Spleen (tissue), 11 donors: ENCODE results near the gene DDX50. TPM values are rescaled to one million over a fixed set of nuclear protein-coding genes. Genes with fewer than 3 reads are reported as not detected.

Experiments used
- DNase-seq: peaks from one replicate; pipeline ENCODE4 v3.0.0-alpha.2; 2020
- H3K27ac ChIP-seq, 8 donors: fragments of 200-600 bp; sonication (generic) in 7 of 8; 1 replicate in 4 of 8; 2 replicates in 4 of 8; pipeline versions ENCODE4 v1.5.0 to v1.8.0; 2016 to 2021; ENCODE audit warnings: inconsistent platforms in 4 of 8, mild to moderate bottlenecking in 4 of 8, moderate library complexity in 1 of 8
- H3K27me3 ChIP-seq, 7 donors: fragments of 200-600 bp; sonication (generic) in 6 of 7; replicated peaks in 1 of 7; 1 replicate in 4 of 7; 2 replicates in 3 of 7; pipeline versions ENCODE4 v1.5.0 to v1.8.0; 2016 to 2021; ENCODE audit warnings: inconsistent platforms in 3 of 7, mild to moderate bottlenecking in 1 of 7
- H3K36me3 ChIP-seq, 6 donors: fragments of 200-600 bp; sonication (generic) in 5 of 6; 1 replicate in 4 of 6; 2 replicates in 2 of 6; pipeline versions ENCODE4 v1.5.0 to v1.8.0; 2016 to 2021; ENCODE audit warnings: inconsistent platforms in 2 of 6
- H3K4me1 ChIP-seq, 6 donors: fragments of 200-600 bp; sonication (generic) in 5 of 6; 1 replicate in 3 of 6; 2 replicates in 3 of 6; pipeline versions ENCODE4 v1.5.0 to v1.8.0; 2016 to 2021; ENCODE audit warnings: inconsistent platforms in 3 of 6
- H3K4me3 ChIP-seq, 8 donors: fragments of 200-600 bp; sonication (generic) in 7 of 8; 1 replicate in 4 of 8; 2 replicates in 4 of 8; pipeline versions ENCODE4 v1.5.0 to v1.8.0; 2016 to 2021; ENCODE audit warnings: inconsistent platforms in 4 of 8, mild to moderate bottlenecking in 4 of 8, moderate library complexity in 2 of 8
- H3K9me3 ChIP-seq, 8 donors: fragments of 200-600 bp; sonication (generic) in 7 of 8; 1 replicate in 4 of 8; 2 replicates in 4 of 8; pipeline versions ENCODE4 v1.5.0 to v1.8.0; 2016 to 2021; ENCODE audit warnings: inconsistent platforms in 4 of 8
- CTCF ChIP-seq, 11 experiments: fragments of 200-600 bp in 7 of 11; fragments of 450-650 bp in 4 of 11; sonication (generic) in 4 of 11; IDR thresholded peaks in 8 of 11; conservative IDR thresholded peaks in 3 of 11; 1 replicate in 7 of 11; 2 replicates in 4 of 11; pipeline versions ENCODE4 v1.4.0 to v1.8.0; 2016 to 2021; ENCODE audit warnings: antibody characterized with exemption in 11 of 11, inconsistent platforms in 4 of 11, mild to moderate bottlenecking in 1 of 11
- POLR2A ChIP-seq, 3 donors: fragments of 450-650 bp; IDR thresholded peaks; one replicate each; pipeline ENCODE4 v1.5.1; 2017; ENCODE audit warnings: antibody characterized with exemption in 3 of 3, mild to moderate bottlenecking in 1 of 3
- POLR2AphosphoS5 ChIP-seq, 3 donors: sonication (generic); formaldehyde crosslinking; IDR thresholded peaks; one replicate each; pipeline ENCODE4 v1.5.1; 2017; ENCODE audit warnings: antibody characterized with exemption in 3 of 3
- WGBS, 5 donors: extraction: QIAGEN DNeasy Blood & Tissue Kit in 3 of 5; methylation state at CpG; one replicate each; pipeline versions ENCODE4 v1.1.5 to v1.1.7; 2013 to 2018; 5-methylcytosine and 5-hydroxymethylcytosine counted together
- intact Hi-C: fragments of 100-400 bp; cut with DNase I; formaldehyde crosslinking; loops from one replicate; pipeline ENCODE4 v1.15.0; 2023; ENCODE audit warnings: low total_unique reads
- polyA plus RNA-seq, 3 donors: library from polyadenylated mRNA; stranded (reverse); fragments of 200-250 nt; gene quantifications; one replicate each; pipeline ENCODE4 v1.2.1, GENCODE V29; 2013
- total RNA-seq, 7 donors: library from RNA; depleted of rRNA in 3 of 7; stranded (reverse); fragments of >200 nt in 3 of 7; fragmentation: NEBNext Ultra II Directional in 4 of 7; extraction: Animal tissue kit (Norgen Biotek cat#: 25700) in 4 of 7; gene quantifications; one replicate each; pipeline versions ENCODE4 v1.1.0 to v1.2.1, GENCODE V29; 2016 to 2021
- donor health status: healthy with polysubstance abuse.
- donor health status: DM: no; HTN: no; CAD: no; lungs with moderate emphysema.
- donor health status: DM: no; HTN: no; CAD: no.
- donor health status: Bipolar disorder and iron deficiency.
- donor health status: healthy.
- donor health status: DM: no; HTN: no; CAD: no.
- donor health status: DM: yes; HTN: yes; CAD: no.

DDX50 gene
- total and polyA plus RNA-seq, 10 donors: 19.2 to 33.6 (median 28.4) TPM

- Histone ChIP-seq H3K36me3 (peaks cover 0 to 100% (median 88%) of the 10 kb centered on the region in 6 donors), H3K4me1 (no peaks in the 10 kb centered on the region), H3K9me3 (no peaks in the 10 kb centered on the region), H3K4me3 (no peak overlapping the region), H3K27ac (no peak overlapping the region), H3K27me3 (no peaks in the 10 kb centered on the region)
- TF ChIP-seq POLR2A (IDR thresholded peaks at IDR 0.05): no peak
- TF ChIP-seq CTCF (IDR thresholded peaks at IDR 0.05 in 8 of 11, conservative IDR thresholded peaks at IDR 0.05 in 3 of 11): no peak
- TF ChIP-seq POLR2AphosphoS5 (IDR thresholded peaks at IDR 0.05): no peak
- WGBS, 5 donors: 94 to 100% (median 97%) methylated on average over 1 of the region's 1 CpG
- intact Hi-C loops: no loop called here
- no peak for DNase-seq
Measured at GRCh38 chr10:68981074-68981473, 80.0 kb downstream of the DDX50 start.

- Histone ChIP-seq H3K27me3 (no peaks in the 10 kb centered on the region), H3K4me3 (no peak overlapping the region), H3K9me3 (no peaks in the 10 kb centered on the region), H3K36me3 (peaks cover 0 to 89% (median 75%) of the 10 kb centered on the region in 6 donors), H3K27ac (no peak overlapping the region), H3K4me1 (peaks cover 0 to under 1% (median 0%) of the 10 kb centered on the region in 6 donors)
- intact Hi-C loops: no loop called here
- WGBS, 5 donors: 93 to 95% (median 94%) methylated on average over 11 of the region's 11 CpGs
- no peak for DNase-seq
- TF ChIP-seq POLR2A (IDR thresholded peaks at IDR 0.05) (no peak), POLR2AphosphoS5 (IDR thresholded peaks at IDR 0.05) (no peak), CTCF (IDR thresholded peaks at IDR 0.05 in 8 of 11, conservative IDR thresholded peaks at IDR 0.05 in 3 of 11) (no peak)
Measured at GRCh38 chr10:68982389-68982788, 81.3 kb downstream of the DDX50 start.

GRCh38 chr10:68987611-68988010 lies 86.5 kb downstream of the DDX50 start:
- TF ChIP-seq POLR2AphosphoS5 (IDR thresholded peaks at IDR 0.05) (no peak), CTCF (IDR thresholded peaks at IDR 0.05 in 8 of 11, conservative IDR thresholded peaks at IDR 0.05 in 3 of 11) (no peak), POLR2A (IDR thresholded peaks at IDR 0.05) (no peak)
- WGBS, 5 donors: 87 to 91% (median 88%) methylated on average over 3 of the region's 3 CpGs
- DNase-seq: no peak
- Histone ChIP-seq H3K36me3 (peaks cover 0 to 36% (median 29%) of the 10 kb centered on the region in 6 donors), H3K27ac (no peak overlapping the region), H3K27me3 (no peaks in the 10 kb centered on the region), H3K4me1 (peaks cover 23 to 48% (median 41%) of the 10 kb centered on the region in 6 donors), H3K9me3 (no peaks in the 10 kb centered on the region), H3K4me3 (peak overlapping the region in 2 of 8 donors; percentile 73 to 84)
- intact Hi-C loops: no loop called here

GRCh38 chr10:68988530-68989316 lies 87.6 kb downstream of the DDX50 start, which contains the start of gene KIFBP:
Gene KIFBP, plus strand, starts transcription at chr10:68988803. Its CDS starts 30 bp downstream, at chr10:68988833.
- Histone ChIP-seq H3K36me3 (peaks cover 0 to 25% (median 18%) of the 10 kb centered on the region in 6 donors), H3K4me3 (peak within 1 kb of the TSS; percentile 73 to 99 (median 92)), H3K4me1 (peaks cover 27 to 59% (median 52%) of the 10 kb centered on the region in 6 donors), H3K27me3 (no peaks in the 10 kb centered on the region), H3K27ac (peak within 1 kb of the TSS; percentile 61 to 89 (median 86)), H3K9me3 (no peaks in the 10 kb centered on the region)
- WGBS, 5 donors: 0 to 1% (median 0%) methylated on average over 36 to 62 of the region's 62 CpGs
- peak; percentile 95 for DNase-seq
- intact Hi-C loops: no loop called here
- peak; percentile 86 to 97 (median 95) for TF ChIP-seq POLR2AphosphoS5 (IDR thresholded peaks at IDR 0.05)
- TF ChIP-seq CTCF (IDR thresholded peaks at IDR 0.05 in 8 of 11, conservative IDR thresholded peaks at IDR 0.05 in 3 of 11): peak in 9 of 11 experiments; percentile 23 to 64 (median 51)
- peak in 2 of 3 donors; percentile 15 to 60 for TF ChIP-seq POLR2A (IDR thresholded peaks at IDR 0.05)
